Measurements from ENCODE around the gene LRRTM4.

LRRTM4 gene

DNA sequence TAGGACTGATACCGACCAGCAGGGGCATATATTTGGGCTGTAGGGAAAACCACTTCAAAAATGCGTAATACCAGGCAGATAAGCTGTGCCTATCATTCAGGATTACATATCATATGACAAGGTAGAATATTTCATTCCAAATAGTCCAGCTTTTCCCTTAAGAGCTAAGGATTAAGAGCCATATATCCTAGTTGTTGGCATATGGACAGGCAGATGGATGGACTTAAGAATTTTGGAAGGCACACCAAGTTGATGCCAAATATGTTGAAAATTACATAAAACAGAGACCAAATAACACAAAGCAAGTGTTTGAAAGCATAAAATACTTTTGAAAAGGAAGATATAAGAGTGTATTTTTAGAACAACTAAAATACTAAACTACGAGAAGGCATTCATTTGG is 52.1 kb downstream of the LRRTM4 start:
- DNase-seq (ENCODE audit: low read depth): no peak

DNA sequence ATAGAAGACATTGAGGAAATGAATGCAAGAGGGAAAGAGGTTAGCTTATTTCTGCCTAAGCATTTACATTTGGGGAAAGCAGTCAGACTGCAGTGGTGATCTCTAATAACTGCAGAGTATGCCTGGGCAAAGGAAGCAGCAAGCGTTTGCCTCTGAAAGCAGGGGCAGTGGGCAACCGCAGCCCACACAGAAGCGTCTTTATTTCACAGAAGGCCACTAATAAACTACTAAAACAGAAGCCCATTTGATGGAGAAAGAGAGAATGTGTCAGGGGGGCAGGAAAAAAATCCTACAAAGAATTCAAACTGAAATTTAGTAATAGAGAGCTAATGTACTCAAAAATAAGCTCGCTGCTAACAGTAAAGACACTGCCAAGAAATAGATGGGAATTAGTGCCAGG is 53.1 kb downstream of the LRRTM4 start:
- DNase-seq (ENCODE audit: low read depth): no peak

DNA sequence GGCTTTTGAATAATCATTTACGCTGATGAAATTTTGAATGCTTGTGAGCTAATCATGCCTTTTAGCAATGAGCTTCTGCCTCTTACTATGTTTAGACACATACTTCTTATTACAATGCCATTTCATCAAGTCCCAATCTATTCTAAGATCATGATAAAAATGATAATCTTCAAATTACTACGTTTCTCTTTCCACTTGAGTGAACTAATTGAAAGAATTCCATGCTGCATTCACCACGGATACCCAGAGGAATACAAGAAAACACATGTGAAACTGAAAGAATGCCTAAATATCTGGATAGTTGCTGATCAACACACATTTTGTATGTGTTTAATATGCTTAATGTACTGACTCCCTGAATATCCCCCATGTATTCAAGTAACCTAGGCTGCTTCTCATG is 62.3 kb downstream of the LRRTM4 start:
- DNase-seq (ENCODE audit: low read depth): no peak

DNA sequence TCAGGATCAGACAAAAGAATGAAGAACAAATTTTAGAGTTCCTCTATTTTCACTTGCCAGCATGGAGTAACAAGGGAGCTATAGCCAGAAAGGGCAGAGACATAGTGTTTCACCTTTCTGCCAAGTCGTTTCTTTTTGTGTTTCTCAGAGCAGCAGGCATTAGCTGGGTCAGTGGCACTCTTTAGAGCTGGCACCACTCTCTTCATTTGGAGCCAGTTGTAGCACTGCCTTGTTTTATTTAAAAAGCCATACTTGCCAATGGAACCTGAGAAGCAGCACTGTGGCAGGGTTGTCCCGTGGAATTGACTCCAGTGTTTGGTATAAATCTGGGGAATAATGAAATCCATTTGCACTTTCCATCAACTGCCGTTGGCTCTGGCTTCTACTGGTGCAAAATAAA is 64.0 kb downstream of the LRRTM4 start:
- no peak for DNase-seq (ENCODE audit: low read depth)

DNA sequence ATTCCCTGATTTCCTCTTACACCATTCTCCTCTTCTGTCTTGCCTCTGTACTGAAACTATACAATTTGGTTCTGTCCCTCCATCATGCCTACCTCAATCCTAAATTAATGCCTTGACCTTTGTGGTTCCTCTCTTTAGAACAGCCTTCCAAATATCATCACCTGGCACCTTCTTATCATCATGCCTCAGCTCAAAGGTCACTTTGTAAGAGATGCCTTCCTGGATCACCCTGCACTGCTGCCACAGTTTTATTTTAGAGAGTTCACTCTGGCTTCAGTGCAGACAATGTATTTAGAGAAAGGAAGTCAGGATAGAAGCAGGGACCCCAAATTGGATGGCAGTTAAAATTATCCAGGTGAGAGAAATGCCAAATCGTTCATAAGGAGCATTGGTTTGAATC is 64.5 kb downstream of the LRRTM4 start:
- no peak for DNase-seq (ENCODE audit: low read depth)

DNA sequence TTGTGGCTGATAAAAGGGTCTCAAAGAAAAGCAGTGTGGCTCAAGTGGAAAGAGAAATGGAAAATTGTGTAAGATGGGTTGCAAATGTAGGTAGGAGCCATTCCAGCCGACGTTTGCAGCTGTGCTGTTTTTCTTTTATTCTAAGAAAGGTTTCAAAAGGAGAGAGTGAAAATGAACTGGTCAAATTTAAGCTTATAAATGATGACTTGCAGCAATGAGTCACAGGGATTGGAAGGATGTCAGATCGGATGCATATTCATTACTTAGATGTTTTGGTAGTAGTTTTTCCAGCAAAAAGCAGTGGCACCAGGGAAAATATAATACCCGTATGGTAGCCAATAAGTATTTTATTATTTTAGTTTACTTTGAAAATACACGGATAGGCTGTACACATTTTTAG is 79.1 kb downstream of the LRRTM4 start:
- DNase-seq (ENCODE audit: low read depth): no peak

DNA sequence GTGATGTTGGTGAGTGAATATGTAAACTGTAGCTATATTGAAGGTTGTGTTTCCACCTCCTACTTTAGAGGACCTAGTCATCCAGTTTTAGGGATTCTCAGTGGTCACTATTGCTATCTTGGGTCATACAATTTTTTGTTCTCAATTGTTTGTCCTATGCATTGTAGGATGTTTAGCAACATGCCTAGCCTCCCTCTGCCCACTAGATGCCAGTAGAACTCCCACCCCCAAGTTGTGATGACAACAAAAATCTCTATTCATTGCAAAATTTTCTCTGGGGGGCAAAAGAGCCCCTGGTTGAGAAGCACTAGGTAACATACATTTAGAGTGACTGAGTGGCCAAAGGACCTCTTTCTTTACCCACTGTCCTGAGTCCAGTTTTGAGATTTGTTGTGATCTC is 87.3 kb downstream of the LRRTM4 start:
- no peak for DNase-seq (ENCODE audit: low read depth)

DNA sequence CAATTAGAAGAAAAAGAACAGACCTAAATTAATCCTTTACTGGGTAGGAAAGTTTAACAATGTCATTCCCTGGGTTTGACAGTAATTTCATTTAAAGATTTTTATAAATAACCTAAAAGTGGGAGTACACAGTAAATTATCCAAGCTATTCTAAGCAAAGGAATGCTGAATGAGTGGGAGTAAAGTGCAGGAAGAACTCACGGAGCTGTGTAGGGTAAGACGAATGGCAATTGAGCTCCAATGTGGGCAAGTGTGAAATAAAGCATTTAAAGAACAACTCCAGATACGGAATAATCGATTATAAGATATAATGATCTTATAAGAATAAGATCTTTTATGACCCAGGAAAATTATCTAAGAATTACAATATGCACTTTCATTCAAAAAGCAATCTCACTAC is 93.2 kb downstream of the LRRTM4 start:
- no peak for DNase-seq (ENCODE audit: low read depth)

DNA sequence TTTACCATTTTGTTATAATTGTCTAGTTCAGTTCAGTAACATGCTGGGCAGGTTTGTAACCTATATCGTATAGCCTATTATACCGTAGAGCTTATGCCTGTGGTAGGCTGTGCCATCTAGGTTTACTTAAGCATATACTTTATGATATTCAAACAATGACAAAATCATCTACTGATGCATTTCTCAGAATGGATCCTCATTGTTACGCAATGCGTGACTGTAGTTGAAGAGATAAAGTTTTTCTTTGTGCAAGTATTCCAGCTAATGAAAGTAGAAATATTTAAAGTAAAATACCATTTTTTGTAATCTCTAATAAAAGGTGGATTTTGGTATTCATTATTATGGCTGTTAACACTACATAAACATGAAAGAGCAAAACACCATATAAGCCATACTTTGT is 100.2 kb downstream of the LRRTM4 start:
- DNase-seq (ENCODE audit: low read depth): no peak

DNA sequence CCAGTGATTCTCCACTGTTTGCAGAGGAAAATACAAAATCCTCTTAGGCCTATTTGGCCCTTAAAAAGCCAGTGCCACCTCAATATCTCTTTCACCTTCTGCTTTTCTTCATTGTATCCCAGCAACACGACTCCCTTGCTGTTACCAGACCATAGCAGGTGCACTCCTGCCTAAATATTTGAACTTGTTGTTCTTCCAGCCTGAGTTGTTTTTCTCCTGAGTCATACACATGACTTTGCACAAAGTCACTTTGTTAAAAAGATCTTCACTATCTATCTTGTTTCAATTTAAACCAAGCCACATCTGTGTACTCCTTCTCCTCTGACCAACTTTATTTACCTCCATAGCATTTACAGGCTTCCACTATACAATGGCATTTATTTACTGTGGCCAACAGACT is 103.6 kb downstream of the LRRTM4 start:
- DNase-seq (ENCODE audit: low read depth): no peak

DNA sequence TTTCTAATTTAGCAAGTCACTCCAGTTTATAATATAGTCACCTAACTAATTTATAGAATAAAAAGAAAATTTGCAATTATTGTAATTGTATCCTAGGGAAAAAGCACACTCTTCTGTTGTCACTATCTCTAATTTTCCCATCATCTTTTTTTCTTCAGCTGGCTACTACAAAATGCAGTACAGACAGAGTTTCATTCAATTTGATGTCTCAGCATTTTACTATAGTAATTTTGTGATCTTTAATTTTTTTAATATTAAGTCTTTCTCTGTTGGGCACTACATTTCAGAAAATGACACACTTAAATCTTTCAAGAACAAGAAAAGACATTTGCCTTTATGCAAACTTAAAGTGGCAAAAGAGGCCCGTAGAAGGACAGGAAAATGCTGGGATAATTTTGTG is 118.0 kb downstream of the LRRTM4 start:
- DNase-seq (ENCODE audit: low read depth): no peak

DNA sequence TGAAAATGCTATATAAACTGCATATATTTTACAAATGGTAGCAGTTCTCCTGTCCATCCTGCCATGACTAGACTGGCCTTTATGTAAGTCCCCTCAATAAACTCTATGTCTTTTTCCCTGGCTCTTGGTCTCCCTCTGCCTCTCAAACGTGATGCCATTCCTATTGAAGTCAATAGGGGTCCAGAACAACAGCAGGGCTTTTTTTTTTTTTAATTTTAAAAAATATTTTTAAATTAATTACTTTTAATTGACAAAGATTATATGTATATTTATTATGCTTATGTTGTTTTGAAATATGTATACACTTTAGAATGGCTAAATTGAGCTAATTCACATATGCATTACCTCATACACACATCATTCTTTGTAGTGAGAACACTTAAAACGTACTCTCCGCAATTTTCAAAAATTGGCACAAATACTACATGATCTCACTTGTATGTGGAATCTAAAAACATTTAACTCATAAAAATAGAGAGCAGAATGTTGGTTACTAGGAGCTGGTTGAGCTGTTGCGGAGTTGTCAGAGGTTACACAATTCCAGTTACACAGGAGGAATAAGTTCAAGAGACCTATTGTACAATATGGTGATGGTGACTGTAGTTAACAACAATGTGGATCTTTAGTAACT is 123.1 kb downstream of the LRRTM4 start:
- DNase-seq (ENCODE audit: low read depth): no peak

DNA sequence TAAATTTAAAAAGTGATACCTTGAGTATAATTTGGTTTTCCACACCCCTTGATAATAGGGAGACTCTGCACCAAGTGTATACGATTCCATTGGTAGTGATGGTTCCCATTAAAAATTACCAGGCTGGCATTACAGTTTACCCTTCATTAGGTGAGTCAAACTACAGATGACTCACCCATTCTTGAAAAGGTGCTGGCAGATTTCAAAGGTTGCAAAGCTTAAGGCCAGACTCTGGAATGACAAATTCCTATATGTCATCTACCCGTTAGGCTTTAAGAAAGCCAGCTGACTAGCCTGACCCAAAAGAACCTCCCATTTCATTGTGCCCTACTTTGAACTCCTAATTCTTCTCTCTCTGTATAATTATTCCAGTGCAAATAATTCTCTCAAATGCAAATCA is 124.4 kb downstream of the LRRTM4 start:
- DNase-seq (ENCODE audit: low read depth): no peak

DNA sequence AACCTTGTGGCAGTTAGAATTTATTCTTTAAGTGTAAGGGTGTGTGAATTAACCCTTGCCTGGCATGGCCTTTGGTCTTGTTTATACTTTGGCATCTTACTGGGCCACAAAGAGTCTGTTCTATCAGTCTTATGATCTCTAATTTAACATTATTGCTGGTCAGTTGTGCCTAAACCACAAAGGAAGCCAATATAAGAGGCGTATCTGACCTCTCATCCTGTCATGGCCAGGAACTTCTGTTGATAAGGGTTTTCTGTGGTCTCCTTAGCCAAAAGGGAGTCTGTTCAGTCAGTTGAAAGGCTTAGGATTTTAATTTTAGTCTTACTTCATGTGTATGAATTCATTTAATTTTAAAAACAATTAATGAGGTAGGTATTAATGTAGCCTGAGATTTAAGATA is 127.2 kb downstream of the LRRTM4 start:
- DNase-seq (ENCODE audit: low read depth): no peak

DNA sequence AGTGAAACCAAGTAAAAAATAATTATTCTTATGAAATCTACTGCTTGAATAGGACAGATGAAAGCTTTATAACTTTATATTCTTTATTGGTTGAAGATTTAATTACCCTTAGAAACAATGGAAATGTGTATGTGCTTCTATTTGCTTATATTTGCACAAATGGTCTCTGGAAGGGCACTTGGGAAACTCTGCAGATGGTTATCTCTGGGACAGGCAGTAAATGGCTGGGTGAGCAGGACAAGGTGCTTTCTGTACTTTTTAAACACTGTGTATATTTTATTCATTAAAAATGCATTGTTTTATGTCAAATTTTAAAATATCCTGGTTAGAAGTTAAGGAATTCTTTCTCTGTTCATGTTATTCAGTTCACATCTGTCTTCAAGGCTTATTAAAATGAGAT is 131.1 kb downstream of the LRRTM4 start:
- no peak for DNase-seq (ENCODE audit: low read depth)

DNA sequence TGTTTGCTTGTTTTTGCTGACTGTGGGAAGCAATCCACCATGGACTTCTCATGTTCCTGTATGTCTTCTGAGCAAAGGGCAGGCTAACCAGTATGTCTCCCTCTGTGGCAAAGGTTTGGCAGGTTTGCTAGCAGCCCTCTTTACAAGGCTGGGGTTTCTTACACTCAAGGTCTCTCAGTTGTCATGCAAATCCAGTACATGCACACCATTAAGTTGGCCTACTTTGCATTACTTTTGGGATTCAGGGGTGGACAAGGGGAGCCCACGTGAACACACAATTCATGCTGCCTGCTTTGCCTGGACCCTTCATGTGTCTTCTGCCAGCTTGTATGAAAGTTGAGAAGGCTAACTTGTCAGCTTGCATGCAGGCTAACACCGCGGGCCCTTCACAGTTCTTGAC is 134.9 kb downstream of the LRRTM4 start:
- no peak for DNase-seq (ENCODE audit: low read depth)

DNA sequence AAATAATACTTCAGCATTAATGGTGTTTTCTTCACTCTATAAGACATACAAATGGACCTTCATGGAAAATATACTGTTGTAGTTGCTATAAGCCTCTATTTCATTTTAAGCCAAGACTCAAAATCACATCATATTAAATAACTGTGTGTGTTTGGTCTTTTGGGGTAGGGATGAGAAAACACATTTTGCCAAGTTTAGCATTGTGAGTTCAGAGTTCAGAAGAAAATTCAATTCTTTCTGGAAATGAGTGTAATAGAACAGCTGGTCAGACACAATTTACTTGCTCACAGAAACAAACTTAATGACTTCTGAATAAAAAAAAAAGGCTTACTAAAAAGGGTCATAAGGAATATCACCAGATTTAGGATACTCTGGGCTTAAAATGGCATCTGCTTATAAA is 149.5 kb downstream of the LRRTM4 start:
- DNase-seq (ENCODE audit: low read depth): no peak

DNA sequence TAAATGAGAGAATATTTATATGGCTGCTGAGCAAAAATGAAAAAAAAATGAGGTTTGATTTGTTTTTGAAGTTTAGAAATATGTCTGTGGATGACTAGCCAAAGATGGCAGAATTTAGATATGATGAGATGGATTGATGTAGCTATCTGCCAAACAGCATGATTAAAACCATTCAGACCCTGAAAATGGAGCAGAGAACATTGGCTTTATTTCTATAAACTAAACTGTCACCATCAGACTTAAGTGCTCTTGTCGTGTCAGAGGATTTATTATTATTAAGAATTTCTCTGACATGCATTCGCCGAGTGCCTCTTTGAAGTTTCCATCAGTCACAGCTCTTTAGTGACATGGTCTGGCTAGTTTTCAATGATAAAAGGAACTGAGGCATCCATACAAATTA is 151.7 kb downstream of the LRRTM4 start:
- DNase-seq (ENCODE audit: low read depth): no peak

DNA sequence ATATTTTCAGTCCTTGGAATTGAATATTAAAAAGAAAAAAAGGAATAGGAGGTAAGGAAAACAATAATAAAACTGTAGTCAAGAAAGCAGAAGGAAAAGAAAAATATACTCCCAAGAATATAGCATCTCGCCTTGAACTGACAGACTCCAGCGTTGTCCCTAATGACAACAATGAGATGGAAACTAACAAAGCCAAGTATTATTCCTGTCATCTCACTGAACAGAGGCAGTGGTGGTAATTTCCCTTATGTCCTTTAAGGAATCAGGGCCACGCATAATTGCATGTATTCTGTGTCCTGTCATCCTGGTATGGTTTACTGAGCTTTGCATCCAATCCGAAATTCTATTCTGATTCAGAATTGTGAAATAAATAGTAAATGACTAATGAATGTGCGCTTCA is 158.9 kb downstream of the LRRTM4 start:
- DNase-seq (ENCODE audit: low read depth): no peak

DNA sequence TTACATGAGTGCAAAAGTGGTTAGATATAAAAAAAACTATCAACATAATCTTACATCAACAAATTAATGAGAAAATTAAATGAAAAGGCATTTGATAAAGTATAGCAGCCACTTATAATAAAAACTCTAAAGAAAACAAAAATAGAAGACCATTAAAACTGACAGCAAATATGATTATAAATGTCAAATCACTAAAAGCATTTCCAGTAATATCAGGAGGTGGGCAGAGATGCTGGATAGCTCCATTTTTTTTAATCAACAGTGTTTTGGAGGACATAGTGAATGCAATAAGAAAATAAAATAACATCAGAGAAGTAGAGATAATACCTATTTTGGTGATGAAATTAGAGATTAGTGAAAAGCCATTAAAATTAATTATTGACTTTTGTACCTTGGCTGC is 173.4 kb downstream of the LRRTM4 start:
- no peak for DNase-seq (ENCODE audit: low read depth)

DNA sequence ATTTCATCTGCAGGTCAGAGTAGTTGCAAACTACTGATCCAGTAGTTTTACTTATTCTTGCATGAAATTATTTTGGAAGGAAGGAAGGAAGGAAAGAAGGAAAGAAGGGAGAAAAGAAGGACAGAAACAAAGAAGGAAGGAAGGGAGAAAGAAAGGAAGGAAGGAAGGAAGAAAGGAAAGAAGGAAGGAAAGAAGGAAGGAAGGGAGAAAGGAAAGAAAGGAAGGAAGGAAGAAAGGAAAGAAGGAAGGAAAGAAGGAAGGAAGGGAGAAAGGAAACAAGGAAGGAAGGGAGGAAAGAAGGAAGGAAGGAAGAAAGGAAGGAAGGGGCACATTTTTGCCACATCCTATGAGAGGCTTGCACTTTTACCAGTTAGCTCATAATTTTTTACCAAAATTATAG is 186.2 kb downstream of the LRRTM4 start:
- no peak for DNase-seq (ENCODE audit: low read depth)

DNA sequence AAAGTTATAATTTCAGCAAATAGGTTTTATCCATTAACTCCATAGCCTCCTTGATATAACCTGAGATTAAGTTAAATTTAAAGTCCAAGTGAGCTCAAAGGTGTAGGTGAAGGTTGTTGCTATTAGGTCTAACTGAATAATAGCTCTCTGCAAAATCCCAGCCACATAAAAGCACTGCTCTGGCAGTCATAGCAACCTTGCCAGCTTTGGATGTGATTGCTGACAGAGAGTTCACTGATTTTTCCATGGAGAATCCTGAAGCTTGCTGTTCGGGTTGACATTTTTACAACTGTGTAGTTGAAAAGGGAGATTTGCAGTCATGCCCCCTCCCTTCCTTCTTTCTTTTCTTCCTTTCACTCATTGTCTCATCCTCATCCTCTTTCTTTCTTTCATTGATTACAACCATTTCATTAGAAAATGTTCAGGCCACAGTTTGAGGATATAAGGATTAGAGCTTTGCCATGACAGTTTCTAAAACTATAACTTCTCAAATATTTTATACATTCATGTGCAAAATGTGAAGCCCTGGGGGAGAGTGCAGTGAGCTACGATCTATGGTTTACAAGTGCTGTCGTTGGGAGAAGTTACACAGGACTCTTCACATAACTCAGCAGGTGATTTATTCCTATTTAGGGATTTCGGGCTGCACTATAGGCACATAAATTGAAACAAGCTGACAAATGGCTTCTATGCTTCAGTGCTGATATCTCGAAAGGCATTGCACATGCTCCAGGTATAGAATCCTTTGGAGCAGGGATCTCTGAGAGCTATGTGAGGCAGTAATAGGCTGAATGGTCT is 193.8 kb downstream of the LRRTM4 start:
- no peak for DNase-seq (ENCODE audit: low read depth)

DNA sequence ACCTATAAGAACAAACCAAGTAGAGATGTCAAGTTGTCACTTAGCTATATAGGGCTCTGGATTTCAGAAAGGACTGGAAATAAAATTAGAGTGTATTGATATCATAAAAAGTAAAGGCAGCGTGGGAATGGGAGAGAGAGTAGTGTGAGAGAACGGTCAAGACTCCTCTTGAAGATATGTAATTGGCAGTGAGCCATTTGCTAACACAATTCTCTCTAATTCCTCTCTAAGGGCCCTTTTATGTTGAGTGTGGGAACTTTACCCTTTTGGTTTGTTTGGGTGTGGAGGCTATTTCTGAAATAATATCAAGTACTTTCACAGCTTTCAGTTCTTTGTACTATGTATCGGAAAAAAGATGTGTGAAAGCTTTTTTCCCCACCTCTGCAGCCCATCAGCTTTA is 196.8 kb downstream of the LRRTM4 start:
- no peak for DNase-seq (ENCODE audit: low read depth)

DNA sequence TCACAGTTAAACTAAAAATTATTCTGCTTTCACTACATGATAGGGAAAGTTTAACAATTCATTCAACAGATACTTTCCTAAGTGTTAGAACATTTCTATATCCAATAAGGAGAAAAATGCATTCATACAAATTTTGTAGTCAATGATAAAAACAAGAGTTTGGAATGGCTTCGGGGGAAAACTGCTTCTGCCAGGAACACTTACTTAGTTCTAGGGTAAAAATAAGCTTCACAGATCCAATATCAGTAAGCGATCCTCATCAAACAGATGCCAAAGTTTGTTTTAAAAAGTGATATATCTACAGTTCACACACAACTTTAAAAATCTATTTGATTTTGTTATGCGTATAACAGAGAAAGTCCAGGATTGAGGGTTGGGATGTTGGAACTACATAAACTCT is 199.7 kb downstream of the LRRTM4 start:
- no peak for DNase-seq (ENCODE audit: low read depth)
